ENCODE results near the gene ENO1.

ENO1 gene

GRCh38 chr1:8851060-8851459 is 27.4 kb downstream of the ENO1 start:
- no peak for DNase-seq (ENCODE audit: low read depth)
- H3K4me3 ChIP-seq (ENCODE audit: low read length): no peak overlapping the region
- no peak for TF ChIP-seq CTCF (conservative IDR thresholded peaks at IDR 0.05; ENCODE audit: low read depth, low read length)

- DNase-seq (ENCODE audit: low read depth): peak; percentile 82
- peak; percentile 94 for TF ChIP-seq CTCF (conservative IDR thresholded peaks at IDR 0.05; ENCODE audit: low read depth, low read length)
- H3K4me3 ChIP-seq (ENCODE audit: low read length): no peak overlapping the region
These were observed 29.7 kb downstream of the ENO1 start for GRCh38 chr1:8848663-8849386.

GRCh38 chr1:8847990-8848389 is 30.5 kb downstream of the ENO1 start:
- no peak for DNase-seq (ENCODE audit: low read depth)
- H3K4me3 ChIP-seq (ENCODE audit: low read length): no peak overlapping the region
- no peak for TF ChIP-seq CTCF (conservative IDR thresholded peaks at IDR 0.05; ENCODE audit: low read depth, low read length)

- TF ChIP-seq CTCF (conservative IDR thresholded peaks at IDR 0.05; ENCODE audit: low read depth, low read length): no peak
- no peak overlapping the region for H3K4me3 ChIP-seq (ENCODE audit: low read length)
- no peak for DNase-seq (ENCODE audit: low read depth)
These were observed 32.2 kb downstream of the ENO1 start for GRCh38 chr1:8846263-8846662.

- no peak overlapping the region for H3K4me3 ChIP-seq (ENCODE audit: low read length)
- no peak for DNase-seq (ENCODE audit: low read depth)
- TF ChIP-seq CTCF (conservative IDR thresholded peaks at IDR 0.05; ENCODE audit: low read depth, low read length): no peak
These were observed 33.1 kb downstream of the ENO1 start for GRCh38 chr1:8845104-8846097.

- no peak for DNase-seq (ENCODE audit: low read depth)
- no peak for TF ChIP-seq CTCF (conservative IDR thresholded peaks at IDR 0.05; ENCODE audit: low read depth, low read length)
- H3K4me3 ChIP-seq (ENCODE audit: low read length): no peak overlapping the region
These were observed 33.9 kb downstream of the ENO1 start for GRCh38 chr1:8844501-8845006.
